Measurements from ENCODE around the gene DNMT3A. TPM values are rescaled to one million over a fixed set of nuclear protein-coding genes. Genes with fewer than 3 reads are reported as not detected.
A peak's percentile ranks its signal among the peaks of the same experiment; 100 is the strongest.

The DNMT3A gene
- total RNA-seq, 4 donors from 2014 or later = 14.7 to 40.2 (median 18.3) TPM

DNA sequence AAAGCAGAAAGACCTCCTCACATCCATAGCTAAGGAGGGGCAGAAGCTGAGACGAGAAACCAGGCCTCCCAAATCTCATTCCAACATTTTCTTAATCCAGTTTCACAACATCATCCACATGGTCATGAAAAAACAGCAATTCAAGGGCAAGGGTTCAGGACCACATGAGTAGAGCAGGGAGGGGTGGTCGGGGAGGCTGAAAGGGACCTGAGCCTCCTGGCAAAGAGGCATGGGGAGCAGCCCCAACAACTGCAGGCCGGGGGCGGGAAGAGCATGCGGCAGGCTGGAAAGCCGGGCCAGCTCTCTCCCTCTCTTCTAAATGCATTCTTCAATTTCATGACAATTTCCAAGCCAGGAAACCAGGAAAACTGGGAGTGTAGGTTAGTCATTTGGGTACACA lies 76.7 kb downstream of the DNMT3A start:
- H3K27ac ChIP-seq = peak overlapping the region in 1 of 4 donors; percentile 44
- H3K27me3 ChIP-seq = no peaks in the 10 kb centered on the region
- no peak overlapping the region for H3K4me3 ChIP-seq
- H3K4me1 ChIP-seq = peaks cover 0 to 11% (median 0%) of the 10 kb centered on the region in 3 donors
- peak; percentile 63 for ATAC-seq
- peaks cover 0 to 47% of the 10 kb centered on the region in 2 donors for H3K36me3 ChIP-seq
- WGBS, 2 donors (ENCODE audit: low coverage in 1 of 2) = 67 to 84% methylated on average over 3 to 6 of the region's 6 CpGs
- no peaks in the 10 kb centered on the region for H3K9me3 ChIP-seq
- TF ChIP-seq, protein P1, sequence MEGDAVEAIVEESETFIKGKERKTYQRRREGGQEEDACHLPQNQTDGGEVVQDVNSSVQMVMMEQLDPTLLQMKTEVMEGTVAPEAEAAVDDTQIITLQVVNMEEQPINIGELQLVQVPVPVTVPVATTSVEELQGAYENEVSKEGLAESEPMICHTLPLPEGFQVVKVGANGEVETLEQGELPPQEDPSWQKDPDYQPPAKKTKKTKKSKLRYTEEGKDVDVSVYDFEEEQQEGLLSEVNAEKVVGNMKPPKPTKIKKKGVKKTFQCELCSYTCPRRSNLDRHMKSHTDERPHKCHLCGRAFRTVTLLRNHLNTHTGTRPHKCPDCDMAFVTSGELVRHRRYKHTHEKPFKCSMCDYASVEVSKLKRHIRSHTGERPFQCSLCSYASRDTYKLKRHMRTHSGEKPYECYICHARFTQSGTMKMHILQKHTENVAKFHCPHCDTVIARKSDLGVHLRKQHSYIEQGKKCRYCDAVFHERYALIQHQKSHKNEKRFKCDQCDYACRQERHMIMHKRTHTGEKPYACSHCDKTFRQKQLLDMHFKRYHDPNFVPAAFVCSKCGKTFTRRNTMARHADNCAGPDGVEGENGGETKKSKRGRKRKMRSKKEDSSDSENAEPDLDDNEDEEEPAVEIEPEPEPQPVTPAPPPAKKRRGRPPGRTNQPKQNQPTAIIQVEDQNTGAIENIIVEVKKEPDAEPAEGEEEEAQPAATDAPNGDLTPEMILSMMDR (IDR thresholded peaks at IDR 0.05) = no peak

DNA sequence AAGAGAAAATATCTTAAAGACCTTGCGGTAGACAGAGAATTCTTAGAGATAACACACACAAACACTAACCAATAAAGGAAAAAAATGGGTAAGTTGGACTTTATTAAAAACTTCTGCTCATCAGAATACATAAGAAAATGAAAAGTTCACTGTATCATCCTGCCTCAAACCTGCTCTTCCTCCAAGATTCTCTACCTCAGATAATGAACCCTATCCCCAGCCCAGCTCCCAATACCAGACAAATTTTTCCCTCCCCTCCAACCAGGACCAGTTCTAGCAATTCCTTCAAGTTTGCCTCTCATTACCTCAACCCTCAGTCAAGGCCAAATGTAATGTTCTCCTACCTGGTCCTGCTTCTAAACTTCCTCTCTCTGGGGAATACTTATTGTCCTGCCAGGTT lies 79.4 kb downstream of the DNMT3A start:
- 78 to 100% methylated on average over 1 of the region's 1 CpG for WGBS, 2 donors (ENCODE audit: low coverage in 1 of 2)
- Histone ChIP-seq H3K4me1 (peaks cover 1 to 35% (median 5%) of the 10 kb centered on the region in 3 donors), H3K27ac (no peak overlapping the region), H3K27me3 (no peaks in the 10 kb centered on the region), H3K36me3 (peaks cover 0 to 41% of the 10 kb centered on the region in 2 donors), H3K9me3 (no peaks in the 10 kb centered on the region), H3K4me3 (no peak overlapping the region)
- no peak for TF ChIP-seq POLR2A (IDR thresholded peaks at IDR 0.05)
- TF ChIP-seq, protein P1 (IDR thresholded peaks at IDR 0.05) = no peak
- TF ChIP-seq EP300 (IDR thresholded peaks at IDR 0.05) = no peak
- no peak for ATAC-seq

DNA sequence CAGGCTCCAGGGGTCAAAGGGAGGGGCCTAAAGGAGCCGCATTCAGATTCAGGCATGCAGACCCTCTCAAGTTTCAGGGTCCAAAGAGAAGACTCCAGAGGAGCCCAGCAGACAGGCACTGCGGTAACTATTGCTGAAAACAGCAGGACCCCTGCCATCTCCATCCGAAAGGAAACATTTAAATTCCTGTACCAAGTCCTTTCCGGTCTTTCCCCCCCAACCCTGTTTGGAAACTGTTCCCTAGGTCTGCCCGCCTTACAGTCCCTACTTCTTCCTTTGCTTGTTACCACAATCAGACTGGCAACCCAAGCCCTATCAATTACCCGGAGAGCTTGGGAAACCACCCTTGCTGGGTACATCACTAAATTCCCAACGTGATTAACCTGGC lies 82.0 kb downstream of the DNMT3A start:
- peaks cover 0 to 52% of the 10 kb centered on the region in 2 donors for H3K36me3 ChIP-seq
- TF ChIP-seq POLR2AphosphoS5 (IDR thresholded peaks at IDR 0.05) = no peak
- H3K9me3 ChIP-seq = no peaks in the 10 kb centered on the region
- H3K27me3 ChIP-seq = no peaks in the 10 kb centered on the region
- H3K27ac ChIP-seq = no peak overlapping the region
- no peak for ATAC-seq
- H3K4me1 ChIP-seq = peaks cover 3 to 38% (median 13%) of the 10 kb centered on the region in 3 donors
- no peak overlapping the region for H3K4me3 ChIP-seq
- 61 to 74% methylated on average over 4 to 6 of the region's 7 CpGs for WGBS, 2 donors (ENCODE audit: low coverage in 1 of 2)

DNA sequence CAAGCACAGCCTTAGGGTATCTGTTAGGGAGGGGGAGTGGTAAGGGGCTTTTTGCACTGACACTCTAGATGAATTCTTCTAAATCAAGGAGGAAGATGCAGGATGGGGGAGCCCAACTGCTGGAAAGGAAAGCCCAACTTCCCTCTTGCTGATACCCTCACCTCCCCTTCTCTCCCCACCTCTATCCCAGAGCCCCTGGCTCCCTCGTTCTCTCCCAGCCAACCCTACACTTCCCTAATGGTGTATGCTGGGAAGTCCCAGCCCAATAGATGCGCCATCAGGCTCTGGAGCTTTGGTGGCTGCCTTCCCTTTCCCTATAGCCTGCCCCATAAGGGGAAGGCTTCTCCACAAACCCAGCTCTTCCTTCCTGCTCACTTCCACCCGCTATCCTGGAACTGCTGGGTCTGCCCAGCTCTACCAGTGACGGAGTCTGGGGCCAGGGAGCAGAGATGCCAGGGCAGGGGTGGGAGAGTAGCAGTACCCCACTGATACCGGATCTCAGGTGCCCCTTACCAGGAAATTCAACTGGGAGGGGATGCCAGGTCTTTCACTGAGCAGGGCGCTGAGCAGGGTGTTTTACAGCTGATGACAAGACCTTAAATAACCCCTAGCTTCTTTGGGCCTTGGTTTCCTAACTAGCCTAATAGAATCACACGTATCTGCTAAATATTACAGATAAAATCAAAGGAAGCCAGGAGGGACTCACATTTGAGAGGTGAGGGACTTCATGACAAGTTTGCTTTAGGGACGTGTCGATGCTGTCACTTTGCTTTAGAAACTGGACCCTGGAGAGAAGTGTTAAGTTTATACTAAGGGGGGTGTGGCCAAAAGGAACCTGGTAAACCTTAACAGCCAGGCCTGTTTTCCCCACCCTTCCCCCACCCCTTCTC lies 82.6 kb downstream of the DNMT3A start:
- Histone ChIP-seq H3K9me3 (no peaks in the 10 kb centered on the region), H3K27me3 (no peaks in the 10 kb centered on the region), H3K36me3 (peaks cover 0 to 57% of the 10 kb centered on the region in 2 donors), H3K27ac (peak overlapping the region in 1 of 4 donors; percentile 76), H3K4me1 (peaks cover 3 to 38% (median 13%) of the 10 kb centered on the region in 3 donors), H3K4me3 (no peak overlapping the region)
- 85 to 92% methylated on average over 4 to 6 of the region's 9 CpGs for WGBS, 2 donors (ENCODE audit: low coverage in 1 of 2)
- no peak for ATAC-seq
- TF ChIP-seq, protein P1 (IDR thresholded peaks at IDR 0.05) = no peak
- no peak for TF ChIP-seq POLR2AphosphoS5 (IDR thresholded peaks at IDR 0.05)
- TF ChIP-seq EP300 (IDR thresholded peaks at IDR 0.05) = no peak
- no peak for TF ChIP-seq POLR2A (IDR thresholded peaks at IDR 0.05)

DNA sequence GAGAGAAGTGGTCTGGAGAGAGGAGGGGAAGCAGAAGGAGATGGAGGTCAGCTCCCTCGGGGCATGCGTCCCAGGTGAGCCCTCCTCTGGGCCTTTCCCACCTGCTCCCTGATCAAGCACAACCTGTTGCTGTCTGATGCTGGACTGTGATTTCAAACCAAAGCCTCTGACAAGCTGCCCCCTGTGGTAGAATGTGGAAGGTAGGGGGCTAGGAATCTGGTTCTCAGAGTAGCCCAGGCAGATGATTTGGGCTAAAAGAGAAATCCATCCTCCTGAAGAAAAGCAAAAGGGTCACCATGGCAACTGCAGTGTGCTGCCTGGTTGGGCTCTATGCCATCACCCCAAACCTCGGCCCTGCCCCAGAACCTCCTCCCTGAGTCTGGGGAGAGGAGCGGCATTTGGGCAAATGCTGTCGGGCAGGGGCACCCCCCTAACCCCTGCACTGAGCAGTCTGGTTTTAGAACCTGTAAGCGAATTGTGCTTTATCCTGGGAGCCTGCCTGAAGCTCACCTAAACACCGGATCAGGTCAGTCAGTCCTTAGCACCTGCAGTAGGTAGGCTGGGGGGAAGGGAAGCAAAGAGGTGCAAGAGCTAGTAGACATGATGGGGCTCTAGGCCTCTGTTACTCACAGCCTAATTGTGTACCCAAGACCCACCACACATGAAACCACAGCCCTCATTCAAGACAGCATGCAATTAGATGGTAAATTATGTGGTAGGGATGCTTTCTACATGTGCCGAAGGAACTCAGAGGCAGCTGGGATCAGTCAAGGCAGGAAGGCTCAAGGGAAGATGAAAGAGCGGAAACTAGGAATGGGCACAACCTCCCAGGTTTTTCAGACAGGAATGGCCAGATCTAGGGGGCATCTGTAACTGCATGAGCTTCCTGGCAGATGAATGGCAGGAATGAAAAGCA lies 83.5 kb downstream of the DNMT3A start:
- no peak for ATAC-seq
- Histone ChIP-seq H3K4me1 (peaks cover 3 to 42% (median 13%) of the 10 kb centered on the region in 3 donors), H3K9me3 (no peaks in the 10 kb centered on the region), H3K27me3 (no peaks in the 10 kb centered on the region), H3K36me3 (peaks cover 0 to 54% of the 10 kb centered on the region in 2 donors), H3K27ac (peak overlapping the region in 3 of 4 donors; percentile 56 to 78 (median 76)), H3K4me3 (no peak overlapping the region)
- TF ChIP-seq, protein P1 (IDR thresholded peaks at IDR 0.05) = no peak
- TF ChIP-seq POLR2AphosphoS5 (IDR thresholded peaks at IDR 0.05) = no peak
- no peak for TF ChIP-seq POLR2A (IDR thresholded peaks at IDR 0.05)
- no peak for TF ChIP-seq EP300 (IDR thresholded peaks at IDR 0.05)
- 85 to 89% methylated on average over 4 to 6 of the region's 9 CpGs for WGBS, 2 donors (ENCODE audit: low coverage in 1 of 2)
